ENCODE data around the gene ARMC10. TPM values are rescaled to one million over a fixed set of nuclear protein-coding genes. Genes with fewer than 3 reads are reported as not detected.

ARMC10 gene
- total and polyA plus RNA-seq, 2 donors (not counting 3 experiments of a cell fraction or from before 2014, with no cell fraction given), result 16.6 to 39.2 TPM

GRCh38 chr7:103132995-103133688 is 58.2 kb downstream of the ARMC10 start:
- Histone ChIP-seq H3K4me1 (ENCODE audit: control insufficient read depth, extremely low read depth, insufficient read depth, low read length) (no peaks in the 10 kb centered on the region), H3K9me3 (replicated peaks; ENCODE audit: control insufficient read depth, insufficient read depth, low read length) (no peaks in the 10 kb centered on the region), H3K9me1 (replicated peaks; ENCODE audit: control insufficient read depth, extremely low read depth, insufficient read depth, low read length) (no peaks in the 10 kb centered on the region), H2AFZ (ENCODE audit: low read depth, low read length) (no peak overlapping the region), H3K36me3 (ENCODE audit: control insufficient read depth in 2 of 2, extremely low read depth in 1 of 2, insufficient read depth in 2 of 2, low read length in 2 of 2) (no peaks in the 10 kb centered on the region), H3K4me2 (ENCODE audit: insufficient read depth, low read length) (no peak overlapping the region), H3K79me2 (ENCODE audit: control insufficient read depth, insufficient read depth, low read length) (peaks cover 3% of the 10 kb centered on the region), H3K27me3 (ENCODE audit: control insufficient read depth in 2 of 2, insufficient read depth in 2 of 2, low read length in 2 of 2) (no peaks in the 10 kb centered on the region), H3K27ac (ENCODE audit: insufficient read depth, low read depth, low read length) (no peak overlapping the region), H3K4me3 (replicated peaks in 1 of 3; ENCODE audit: insufficient read depth in 1 of 3, low read depth in 1 of 3, low read length in 3 of 3) (no peak overlapping the region), H4K20me1 (replicated peaks; ENCODE audit: control insufficient read depth, extremely low read depth, insufficient read depth, low read length) (no peaks in the 10 kb centered on the region), H3K9ac (replicated peaks; ENCODE audit: extremely low read depth, insufficient read depth, low read length) (no peak overlapping the region)
- intact Hi-C loops (cut with micrococcal nuclease), result no loop called here
- DNase-seq (ENCODE audit: low read depth, low spot score) (no peak), FAIRE-seq (no peak)
- TF ChIP-seq FOS (IDR thresholded peaks at IDR 0.05; ENCODE audit: borderline replicate concordance, insufficient read depth, low read length), result no peak
- no peak for TF ChIP-seq CTCF (IDR thresholded peaks at IDR 0.05; ENCODE audit: extremely low read depth in 1 of 2, insufficient read depth in 1 of 2, low read depth in 1 of 2, low read length in 2 of 2)
- TF ChIP-seq POLR2AphosphoS5 (IDR thresholded peaks at IDR 0.05; ENCODE audit: insufficient read depth, low read depth, low read length), result no peak
- ChIA-PET CTCF (no interaction called here), POLR2A (no interaction called here)
- no TSS peak for BruUV-seq (replicated peaks)
- dilution Hi-C loops (cut with MboI; ENCODE audit: extremely low pct_ligation_motif_present, low sequenced_read_pairs), result no loop called here

- peaks cover 3% of the 10 kb centered on the region for H3K79me2 ChIP-seq (ENCODE audit: control insufficient read depth, insufficient read depth, low read length)
- no peaks in the 10 kb centered on the region for H3K9me1 ChIP-seq (replicated peaks; ENCODE audit: control insufficient read depth, extremely low read depth, insufficient read depth, low read length)
- dilution Hi-C loops (cut with MboI; ENCODE audit: extremely low pct_ligation_motif_present, low sequenced_read_pairs) (no loop called here), intact Hi-C loops (cut with micrococcal nuclease) (no loop called here)
- H2AFZ ChIP-seq (ENCODE audit: low read depth, low read length), result no peak overlapping the region
- H3K9ac ChIP-seq (replicated peaks; ENCODE audit: extremely low read depth, insufficient read depth, low read length), result no peak overlapping the region
- ChIA-PET CTCF (no interaction called here), POLR2A (interaction anchor here (0.6 kb wide), 1 partner anchor 363 kb away, joined by 3 read pairs; no protein-coding TSS in a partner anchor)
- no peaks in the 10 kb centered on the region for H3K4me1 ChIP-seq (ENCODE audit: control insufficient read depth, extremely low read depth, insufficient read depth, low read length)
- DNase-seq (ENCODE audit: low read depth, low spot score), result no peak
- H3K36me3 ChIP-seq (ENCODE audit: control insufficient read depth in 2 of 2, extremely low read depth in 1 of 2, insufficient read depth in 2 of 2, low read length in 2 of 2), result no peaks in the 10 kb centered on the region
- H3K4me2 ChIP-seq (ENCODE audit: insufficient read depth, low read length), result no peak overlapping the region
- no peaks in the 10 kb centered on the region for H3K27me3 ChIP-seq (ENCODE audit: control insufficient read depth in 2 of 2, insufficient read depth in 2 of 2, low read length in 2 of 2)
- no TSS peak for BruUV-seq (replicated peaks)
- H4K20me1 ChIP-seq (replicated peaks; ENCODE audit: control insufficient read depth, extremely low read depth, insufficient read depth, low read length), result no peaks in the 10 kb centered on the region
- H3K27ac ChIP-seq (ENCODE audit: insufficient read depth, low read depth, low read length), result no peak overlapping the region
- FAIRE-seq, result no peak
- no peak overlapping the region for H3K4me3 ChIP-seq (replicated peaks in 1 of 3; ENCODE audit: insufficient read depth in 1 of 3, low read depth in 1 of 3, low read length in 3 of 3)
- H3K9me3 ChIP-seq (replicated peaks; ENCODE audit: control insufficient read depth, insufficient read depth, low read length), result no peaks in the 10 kb centered on the region
- TF ChIP-seq MAX (IDR thresholded peaks at IDR 0.05; ENCODE audit: insufficient read depth, insufficient read length) (no peak), POLR2AphosphoS5 (IDR thresholded peaks at IDR 0.05; ENCODE audit: insufficient read depth, low read depth, low read length) (no peak), MYC (IDR thresholded peaks at IDR 0.05; ENCODE audit: low read depth, low read length) (no peak), POLR2A (IDR thresholded peaks at IDR 0.05; ENCODE audit: low read depth, low read length) (no peak), FOS (IDR thresholded peaks at IDR 0.05; ENCODE audit: borderline replicate concordance, insufficient read depth, low read length) (no peak)
Measured at GRCh38 chr7:103134836-103135554, 60.1 kb downstream of the ARMC10 start.

Measured in endothelial cell of umbilical vein (primary cell).